GM23338 (cell line): ENCODE data around the gene PIGC. TPM values are rescaled to one million over a fixed set of nuclear protein-coding genes. Genes with fewer than 3 reads are reported as not detected.

Experiments
- ATAC-seq: fragments of 200-7000 bp; cut with Tn5 transposase; 3 replicates; pipeline ENCODE4 v1.9.1; 2020
- DNase-seq: peaks from one replicate; pipeline ENCODE4 v3.0.0-alpha.2; 2015; ENCODE audit warnings: low spot score
- H2AFZ ChIP-seq: fragments of 200-600 bp; sonication (generic); 2 replicates; pipeline ENCODE4 v1.8.0; 2016; ENCODE audit warnings: antibody characterized with exemption, mild to moderate bottlenecking, moderate library complexity
- H3F3A ChIP-seq: fragments of 200-600 bp; sonication (generic); replicated peaks from 2 replicates; pipeline ENCODE4 v1.8.0; 2017; ENCODE audit warnings: antibody characterized with exemption, mixed run types, low read depth
- H3K27ac ChIP-seq: fragments of 200-600 bp; sonication (generic); 2 replicates; pipeline ENCODE4 v1.6.1; 2016; ENCODE audit warnings: low read depth
- H3K27me3 ChIP-seq: fragments of 200-600 bp; sonication (generic); 2 replicates; pipeline ENCODE4 v1.8.0; 2016; ENCODE audit warnings: mild to moderate bottlenecking, mixed run types, moderate library complexity; ENCODE audit not compliant: insufficient read depth
- H3K36me3 ChIP-seq: fragments of 200-600 bp; sonication (generic); 2 replicates; pipeline ENCODE4 v1.8.0; 2016; ENCODE audit warnings: mild to moderate bottlenecking; ENCODE audit not compliant: insufficient read depth
- H3K4me1 ChIP-seq: fragments of 200-600 bp; sonication (generic); 2 replicates; pipeline ENCODE4 v1.8.0; 2016; ENCODE audit warnings: mild to moderate bottlenecking, moderate library complexity; ENCODE audit not compliant: insufficient read depth
- H3K4me2 ChIP-seq: fragments of 200-600 bp; sonication (generic); 2 replicates; pipeline ENCODE4 v1.7.1; 2017; ENCODE audit warnings: mixed run types
- H3K4me3 ChIP-seq: fragments of 200-600 bp; sonication (generic); 2 replicates; pipeline ENCODE4 v1.6.1; 2016; ENCODE audit warnings: mixed run types
- H3K79me2 ChIP-seq: fragments of 200-600 bp; sonication (generic); replicated peaks from 2 replicates; pipeline ENCODE4 v1.8.0; 2017; ENCODE audit warnings: mild to moderate bottlenecking; ENCODE audit not compliant: insufficient read depth
- H3K9me2 ChIP-seq: fragments of 200-600 bp; sonication (generic); 2 replicates; pipeline ENCODE4 v1.8.0; 2017; ENCODE audit not compliant: insufficient read depth
- H4K20me1 ChIP-seq: fragments of 200-600 bp; sonication (generic); replicated peaks from 2 replicates; pipeline ENCODE4 v1.8.0; 2017; ENCODE audit warnings: mild to moderate bottlenecking; ENCODE audit not compliant: insufficient read depth
- H3K27ac Mint-ChIP-seq: 2 replicates; pipeline ENCODE4 v1.8.0; 2020; ENCODE audit warnings: inconsistent platforms, mild to moderate bottlenecking, moderate library complexity, mixed read lengths
- H3K27me3 Mint-ChIP-seq: 3 replicates; pipeline ENCODE4 v1.8.0; 2022; ENCODE audit warnings: low read depth, mild to moderate bottlenecking, moderate library complexity, mixed read lengths, inconsistent platforms; ENCODE audit not compliant: insufficient read depth, poor library complexity
- H3K36me3 Mint-ChIP-seq: 3 replicates; pipeline ENCODE4 v1.8.0; 2021; ENCODE audit warnings: low read depth, mild to moderate bottlenecking, inconsistent platforms, moderate library complexity, mixed read lengths
- H3K4me1 Mint-ChIP-seq: 3 replicates; pipeline ENCODE4 v1.8.0; 2020; ENCODE audit warnings: mild to moderate bottlenecking, inconsistent platforms, mixed read lengths
- H3K4me3 Mint-ChIP-seq: 3 replicates; pipeline ENCODE4 v1.8.0; 2021; ENCODE audit warnings: moderate library complexity, mild to moderate bottlenecking, inconsistent platforms, mixed read lengths
- H3K9me3 Mint-ChIP-seq: 3 replicates; pipeline ENCODE4 v1.8.0; 2020; ENCODE audit warnings: moderate library complexity, mild to moderate bottlenecking, inconsistent platforms, mixed read lengths
- CREB1 ChIP-seq: fragments of 250-450 bp; sonication (Bioruptor Pico); IDR thresholded peaks from 2 replicates; pipeline ENCODE4 v1.5.0; 2020; ENCODE audit warnings: low read depth, mild to moderate bottlenecking, moderate library complexity
- EZH2 ChIP-seq: fragments of 200-600 bp; sonication (generic); IDR thresholded peaks from one replicate; pipeline ENCODE4 v1.8.0; 2017; ENCODE audit warnings: antibody characterized with exemption, mild to moderate bottlenecking, low read depth; ENCODE audit not compliant: unreplicated experiment
- EZH2phosphoT487 ChIP-seq: fragments of 200-600 bp; sonication (generic); IDR thresholded peaks from one replicate; pipeline ENCODE4 v1.8.1; 2018; ENCODE audit warnings: antibody characterized with exemption; ENCODE audit not compliant: unreplicated experiment
- JUNB ChIP-seq: IDR thresholded peaks from one replicate; pipeline ENCODE4 v1.6.1; 2016; ENCODE audit warnings: antibody characterized with exemption; ENCODE audit not compliant: unreplicated experiment
- NANOG ChIP-seq: IDR thresholded peaks from 2 replicates; pipeline ENCODE4 v1.6.1; 2016; ENCODE audit warnings: antibody characterized with exemption, borderline replicate concordance
- POLR2AphosphoS5 ChIP-seq: IDR thresholded peaks from 2 replicates; pipeline ENCODE4 v1.6.1; 2016; ENCODE audit warnings: antibody characterized with exemption, low read depth
- STAT1 ChIP-seq: IDR thresholded peaks from one replicate; pipeline ENCODE4 v1.6.1; 2016; ENCODE audit warnings: antibody characterized with exemption; ENCODE audit not compliant: unreplicated experiment
- ZNF114 ChIP-seq: fragments of 250-450 bp; sonication (Bioruptor Pico); IDR thresholded peaks from 2 replicates; pipeline ENCODE4 v1.5.0; 2020; ENCODE audit warnings: mild to moderate bottlenecking, moderate library complexity
- ZNF331 ChIP-seq: fragments of 250-450 bp; sonication (Bioruptor Pico); IDR thresholded peaks from 2 replicates; pipeline ENCODE4 v1.5.0; 2020; ENCODE audit warnings: low read depth, mild to moderate bottlenecking, moderate library complexity
- ZNF462 ChIP-seq: fragments of 250-450 bp; sonication (Bioruptor Pico); IDR thresholded peaks from 2 replicates; pipeline ENCODE4 v1.5.0; 2020; ENCODE audit warnings: mild to moderate bottlenecking, moderate library complexity
- polyA plus RNA-seq: library from polyadenylated mRNA; unstranded; fragments of >200 nt; fragmentation: Nextera tagmentation; extraction: Ambion mirVana; gene quantifications from 2 replicates; pipeline ENCODE4 v1.2.1, GENCODE V29; 2016
- total RNA-seq: library from RNA; depleted of rRNA; stranded (reverse); fragments of >200 nt; shearing (Covaris generic); gene quantifications from 2 replicates; pipeline ENCODE4 v1.2.3, GENCODE V29; 2014
- TF ChIP-seq, protein P1 (sequence below): IDR thresholded peaks from one replicate; pipeline ENCODE4 v1.6.1; 2018; ENCODE audit warnings: antibody characterized with exemption; ENCODE audit not compliant: unreplicated experiment
- TF ChIP-seq, protein P2 (sequence below): IDR thresholded peaks from 2 replicates; pipeline ENCODE4 v1.6.1; 2016; ENCODE audit warnings: antibody characterized with exemption
- TF ChIP-seq, protein P3 (sequence below), 2 experiments: fragments of 200-600 bp in 1 of 2; sonication (generic) in 1 of 2; conservative IDR thresholded peaks; 2 replicates each; pipeline versions ENCODE4 v1.5.1 to v1.6.1; 2016 to 2017; ENCODE audit warnings: antibody characterized with exemption in 2 of 2, low read depth in 2 of 2, mild to moderate bottlenecking in 2 of 2, moderate library complexity in 1 of 2

PIGC gene
- total and polyA plus RNA-seq, 2 experiments from 2014 or later, result 22.5 to 28.1 TPM

- no peaks in the 10 kb centered on the region for H3F3A ChIP-seq
- Mint-ChIP-seq H3K36me3 (no peaks in the 10 kb centered on the region), H3K27me3 (no peaks in the 10 kb centered on the region), H3K27ac (peak within 1 kb of the TSS; percentile 13; the same call in 1 of the 2 replicates), H3K9me3 (no peaks in the 10 kb centered on the region), H3K4me1 (peaks cover 36% of the 10 kb centered on the region), H3K4me3 (no peak within 1 kb of the TSS)
- H4K20me1 ChIP-seq, result no peaks in the 10 kb centered on the region
- H3K4me1 ChIP-seq, result peaks cover 7% of the 10 kb centered on the region
- H2AFZ ChIP-seq, result no peak within 1 kb of the TSS
- ATAC-seq (no peak), DNase-seq (no peak)
- H3K79me2 ChIP-seq, result no peaks in the 10 kb centered on the region
- no peak within 1 kb of the TSS for H3K27ac ChIP-seq
- H3K36me3 ChIP-seq, result no peaks in the 10 kb centered on the region
- no peak within 1 kb of the TSS for H3K4me3 ChIP-seq
- H3K9me2 ChIP-seq, result no peaks in the 10 kb centered on the region
- no peaks in the 10 kb centered on the region for H3K27me3 ChIP-seq
- TF ChIP-seq ZNF331 (CRISPR knock-in tag) (no peak), EZH2 (no peak), JUNB (no peak), ZNF462 (no peak), ZNF114 (CRISPR knock-in tag) (no peak), NANOG (no peak), POLR2AphosphoS5 (no peak), STAT1 (no peak), CREB1 (CRISPR knock-in tag) (no peak), EZH2phosphoT487 (no peak)
- TF ChIP-seq, protein P1, sequence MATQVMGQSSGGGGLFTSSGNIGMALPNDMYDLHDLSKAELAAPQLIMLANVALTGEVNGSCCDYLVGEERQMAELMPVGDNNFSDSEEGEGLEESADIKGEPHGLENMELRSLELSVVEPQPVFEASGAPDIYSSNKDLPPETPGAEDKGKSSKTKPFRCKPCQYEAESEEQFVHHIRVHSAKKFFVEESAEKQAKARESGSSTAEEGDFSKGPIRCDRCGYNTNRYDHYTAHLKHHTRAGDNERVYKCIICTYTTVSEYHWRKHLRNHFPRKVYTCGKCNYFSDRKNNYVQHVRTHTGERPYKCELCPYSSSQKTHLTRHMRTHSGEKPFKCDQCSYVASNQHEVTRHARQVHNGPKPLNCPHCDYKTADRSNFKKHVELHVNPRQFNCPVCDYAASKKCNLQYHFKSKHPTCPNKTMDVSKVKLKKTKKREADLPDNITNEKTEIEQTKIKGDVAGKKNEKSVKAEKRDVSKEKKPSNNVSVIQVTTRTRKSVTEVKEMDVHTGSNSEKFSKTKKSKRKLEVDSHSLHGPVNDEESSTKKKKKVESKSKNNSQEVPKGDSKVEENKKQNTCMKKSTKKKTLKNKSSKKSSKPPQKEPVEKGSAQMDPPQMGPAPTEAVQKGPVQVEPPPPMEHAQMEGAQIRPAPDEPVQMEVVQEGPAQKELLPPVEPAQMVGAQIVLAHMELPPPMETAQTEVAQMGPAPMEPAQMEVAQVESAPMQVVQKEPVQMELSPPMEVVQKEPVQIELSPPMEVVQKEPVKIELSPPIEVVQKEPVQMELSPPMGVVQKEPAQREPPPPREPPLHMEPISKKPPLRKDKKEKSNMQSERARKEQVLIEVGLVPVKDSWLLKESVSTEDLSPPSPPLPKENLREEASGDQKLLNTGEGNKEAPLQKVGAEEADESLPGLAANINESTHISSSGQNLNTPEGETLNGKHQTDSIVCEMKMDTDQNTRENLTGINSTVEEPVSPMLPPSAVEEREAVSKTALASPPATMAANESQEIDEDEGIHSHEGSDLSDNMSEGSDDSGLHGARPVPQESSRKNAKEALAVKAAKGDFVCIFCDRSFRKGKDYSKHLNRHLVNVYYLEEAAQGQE, result no peak
- TF ChIP-seq, protein P2, sequence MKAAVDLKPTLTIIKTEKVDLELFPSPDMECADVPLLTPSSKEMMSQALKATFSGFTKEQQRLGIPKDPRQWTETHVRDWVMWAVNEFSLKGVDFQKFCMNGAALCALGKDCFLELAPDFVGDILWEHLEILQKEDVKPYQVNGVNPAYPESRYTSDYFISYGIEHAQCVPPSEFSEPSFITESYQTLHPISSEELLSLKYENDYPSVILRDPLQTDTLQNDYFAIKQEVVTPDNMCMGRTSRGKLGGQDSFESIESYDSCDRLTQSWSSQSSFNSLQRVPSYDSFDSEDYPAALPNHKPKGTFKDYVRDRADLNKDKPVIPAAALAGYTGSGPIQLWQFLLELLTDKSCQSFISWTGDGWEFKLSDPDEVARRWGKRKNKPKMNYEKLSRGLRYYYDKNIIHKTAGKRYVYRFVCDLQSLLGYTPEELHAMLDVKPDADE, result no peak
- TF ChIP-seq, protein P3, sequence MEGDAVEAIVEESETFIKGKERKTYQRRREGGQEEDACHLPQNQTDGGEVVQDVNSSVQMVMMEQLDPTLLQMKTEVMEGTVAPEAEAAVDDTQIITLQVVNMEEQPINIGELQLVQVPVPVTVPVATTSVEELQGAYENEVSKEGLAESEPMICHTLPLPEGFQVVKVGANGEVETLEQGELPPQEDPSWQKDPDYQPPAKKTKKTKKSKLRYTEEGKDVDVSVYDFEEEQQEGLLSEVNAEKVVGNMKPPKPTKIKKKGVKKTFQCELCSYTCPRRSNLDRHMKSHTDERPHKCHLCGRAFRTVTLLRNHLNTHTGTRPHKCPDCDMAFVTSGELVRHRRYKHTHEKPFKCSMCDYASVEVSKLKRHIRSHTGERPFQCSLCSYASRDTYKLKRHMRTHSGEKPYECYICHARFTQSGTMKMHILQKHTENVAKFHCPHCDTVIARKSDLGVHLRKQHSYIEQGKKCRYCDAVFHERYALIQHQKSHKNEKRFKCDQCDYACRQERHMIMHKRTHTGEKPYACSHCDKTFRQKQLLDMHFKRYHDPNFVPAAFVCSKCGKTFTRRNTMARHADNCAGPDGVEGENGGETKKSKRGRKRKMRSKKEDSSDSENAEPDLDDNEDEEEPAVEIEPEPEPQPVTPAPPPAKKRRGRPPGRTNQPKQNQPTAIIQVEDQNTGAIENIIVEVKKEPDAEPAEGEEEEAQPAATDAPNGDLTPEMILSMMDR (conservative IDR thresholded peaks at IDR 0.05; ENCODE audit: low read depth in 2 of 2), result no peak
- H3K4me2 ChIP-seq, result no peak within 1 kb of the TSS
Measured at GRCh38 chr1:172420385-172420784, 23.5 kb downstream of the PIGC start, which contains the start of gene C1orf105. Gene C1orf105 (plus strand): TSS chr1:172420685. CDS start chr1:172420886, 201 bp downstream.
